Glomerular endothelial cell (primary cell): ENCODE data around the gene ZNFX1. TPM values are rescaled to one million over a fixed set of nuclear protein-coding genes. Genes with fewer than 3 reads are reported as not detected.
"Not testable (repeated sequence)": the region's sequence is repeated elsewhere in the genome, so short reads cannot be mapped to it uniquely, and the experiment has no call there.

Experiments used
- DNase-seq: peaks from one replicate; pipeline ENCODE4 v3.0.0-alpha.2; 2011; ENCODE audit warnings: low read depth, low spot score; ENCODE audit errors: extremely low read depth
- total RNA-seq: library from RNA; depleted of rRNA; stranded (reverse); fragments of >200 nt; gene quantifications from 2 replicates; pipeline ENCODE4 v1.2.3, GENCODE V29; 2015

The ZNFX1 gene
- 54.1 and 60.0 TPM in 2 replicates for total RNA-seq

- peak; percentile 87 for DNase-seq
Observed at GRCh38 chr20:49278036-49278817, at the start of gene ZNFX1. TSS of gene ZNFX1 (minus strand) at chr20:49278057. CDS start at chr20:49275839, 2,218 bp downstream.

GRCh38 chr20:49326026-49326425 lies 48.2 kb upstream of the ZNFX1 start:
- DNase-seq, result no peak

- DNase-seq, result no peak
Observed at GRCh38 chr20:49324306-49324705, 46.4 kb upstream of the ZNFX1 start.

- peak; percentile 75 for DNase-seq
Observed at GRCh38 chr20:49323622-49324238, 45.9 kb upstream of the ZNFX1 start.

GRCh38 chr20:49320460-49320859 lies 42.6 kb upstream of the ZNFX1 start:
- DNase-seq, result no peak

GRCh38 chr20:49319208-49319809 lies 41.5 kb upstream of the ZNFX1 start:
- no peak for DNase-seq

GRCh38 chr20:49318430-49319207 lies 40.8 kb upstream of the ZNFX1 start:
- no peak for DNase-seq

- no peak for DNase-seq
Observed at GRCh38 chr20:49318091-49318429, 40.2 kb upstream of the ZNFX1 start.

GRCh38 chr20:49316704-49317103 lies 38.8 kb upstream of the ZNFX1 start:
- DNase-seq, result no peak

GRCh38 chr20:49315580-49315979 lies 37.7 kb upstream of the ZNFX1 start:
- no peak for DNase-seq

- DNase-seq, result not testable (repeated sequence)
Observed at GRCh38 chr20:49314052-49314451, 36.2 kb upstream of the ZNFX1 start.

- no peak for DNase-seq
Observed at GRCh38 chr20:49313283-49313682, 35.4 kb upstream of the ZNFX1 start.

- no peak for DNase-seq
Observed at GRCh38 chr20:49312661-49313060, 34.8 kb upstream of the ZNFX1 start.

- no peak for DNase-seq
Observed at GRCh38 chr20:49310705-49311104, 32.8 kb upstream of the ZNFX1 start.

- no peak for DNase-seq
Observed at GRCh38 chr20:49308875-49309274, 31.0 kb upstream of the ZNFX1 start.

- DNase-seq, result no peak
Observed at GRCh38 chr20:49306903-49307620, 29.2 kb upstream of the ZNFX1 start.

GRCh38 chr20:49303065-49303552 lies 25.3 kb upstream of the ZNFX1 start:
- no peak for DNase-seq

GRCh38 chr20:49297605-49298530 lies 20.0 kb upstream of the ZNFX1 start:
- DNase-seq, result no peak

GRCh38 chr20:49294002-49294654 lies 16.3 kb upstream of the ZNFX1 start:
- DNase-seq, result not testable (repeated sequence)
